GM20000 (cell line): Measurements from ENCODE around the gene LSM14A.

ENCODE experiments used
- DNase-seq: peaks from one replicate; pipeline ENCODE4 v3.0.0; 2012; ENCODE audit warnings: low spot score
- CTCF ChIP-seq: IDR thresholded peaks from 2 replicates; pipeline ENCODE4 v1.5.1; 2012; ENCODE audit warnings: mild to moderate bottlenecking, control low read depth; ENCODE audit errors: extremely low read depth, missing control alignments

LSM14A gene

DNA sequence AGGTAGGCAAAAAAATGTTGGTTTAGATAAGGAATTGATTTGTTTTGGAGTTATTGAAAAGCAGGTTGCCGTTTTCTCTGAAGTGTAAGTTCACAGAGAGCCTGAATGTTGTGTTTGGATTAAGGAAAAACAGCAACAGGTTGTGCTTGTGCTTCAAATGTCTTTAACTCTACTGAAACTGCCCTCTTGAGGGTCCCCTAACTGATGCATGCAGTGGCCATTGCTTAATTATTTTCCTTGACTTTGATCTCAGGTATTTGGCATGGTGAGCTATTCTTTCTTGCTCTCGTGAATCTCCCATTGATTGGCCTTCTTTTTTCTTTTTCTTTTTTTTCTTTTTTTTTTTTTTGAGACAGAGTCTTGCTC lies 85.2 kb downstream of the LSM14A start:
- TF ChIP-seq CTCF = no peak
- no peak for DNase-seq

GRCh38 chr19:34259367-34260095 lies 87.2 kb downstream of the LSM14A start:
- TF ChIP-seq CTCF = no peak

DNA sequence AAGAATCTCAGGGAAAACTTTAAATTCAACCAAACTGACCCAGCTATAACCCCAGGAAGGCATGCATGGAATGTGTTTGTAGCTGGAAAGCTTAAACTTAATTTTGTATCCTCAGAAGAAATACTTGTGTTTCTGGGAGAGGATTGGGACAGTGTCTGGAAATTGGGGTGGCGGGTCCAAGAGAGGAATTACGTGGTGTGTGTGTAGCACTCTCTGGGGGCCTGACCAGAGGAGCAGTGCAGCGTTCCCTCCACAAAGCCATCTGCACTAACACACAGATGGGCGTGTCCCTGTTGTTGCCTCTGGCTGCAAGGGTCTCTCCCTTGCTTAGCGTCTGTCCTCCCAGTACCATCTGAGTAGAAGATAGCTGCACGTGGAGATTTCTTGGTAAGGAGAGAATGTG lies 88.5 kb downstream of the LSM14A start:
- TF ChIP-seq CTCF = no peak
- DNase-seq = no peak

More at GRCh38 chr19:34259367-34260095, 87.2 kb downstream of the LSM14A start:
- DNase-seq = no peak

- TF ChIP-seq CTCF = no peak
- no peak for DNase-seq
These were observed 89.2 kb downstream of the LSM14A start for GRCh38 chr19:34261334-34262109.

DNA sequence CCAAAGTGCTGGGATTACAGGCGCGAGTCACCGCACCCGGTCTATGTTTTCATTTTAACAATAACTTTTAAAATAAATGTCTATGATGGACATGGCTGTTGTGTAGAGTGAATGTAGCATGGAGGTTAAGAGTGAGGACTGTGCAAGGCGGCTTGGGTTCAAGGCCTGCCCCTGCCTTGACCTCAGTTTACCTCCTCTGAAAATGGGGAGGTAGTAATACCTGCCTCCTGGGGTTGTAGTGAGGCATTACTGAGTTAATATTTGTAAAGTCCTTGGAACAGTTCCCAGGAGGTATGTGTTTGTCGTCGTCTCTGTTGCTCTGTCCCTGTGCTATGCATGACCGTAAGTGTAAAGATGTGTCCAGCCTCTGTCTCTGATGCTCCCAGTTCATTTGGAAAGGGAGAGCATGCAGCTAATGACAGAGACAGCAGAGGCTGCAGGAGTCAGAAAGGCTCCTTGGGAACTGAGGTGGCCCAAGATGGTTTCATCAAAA lies 91.5 kb downstream of the LSM14A start:
- no peak for TF ChIP-seq CTCF
- no peak for DNase-seq

DNA sequence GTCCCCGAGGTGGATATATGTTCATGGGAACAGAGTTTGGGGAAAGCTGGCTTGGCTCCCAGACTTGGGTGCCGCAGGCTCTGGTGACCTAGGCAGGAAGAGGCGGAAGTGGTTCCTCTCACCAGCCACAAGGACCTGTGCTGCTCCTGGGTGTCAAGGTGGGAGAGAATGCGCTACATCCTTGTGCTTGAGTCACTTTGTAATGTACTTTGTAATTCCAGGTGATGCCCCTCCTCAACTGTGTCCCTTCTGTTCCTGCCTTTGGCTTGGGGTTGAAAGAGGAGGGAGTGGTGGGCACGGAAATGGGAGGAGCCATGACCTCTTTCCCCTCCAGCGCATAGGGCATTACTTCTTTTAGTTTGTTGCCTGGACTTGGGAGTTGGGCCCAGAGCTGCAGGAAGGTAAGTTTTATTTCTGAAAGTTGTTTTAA lies 92.9 kb downstream of the LSM14A start:
- no peak for TF ChIP-seq CTCF
- DNase-seq = no peak

GRCh38 chr19:34269081-34269480 lies 96.8 kb downstream of the LSM14A start:
- TF ChIP-seq CTCF = no peak
- DNase-seq = no peak
